GM13976 (cell line): ENCODE data around the gene SLC4A8.

Experiments
- DNase-seq: peaks from one replicate; pipeline ENCODE4 v3.0.0; 2012; ENCODE audit warnings: low spot score
- in situ Hi-C: fragments of 300-500 bp; cut with MboI; formaldehyde crosslinking; loops from one replicate; pipeline ENCODE4 v1.12.0; 2022; ENCODE audit warnings: low sequenced_read_pairs, mixed read lengths, inconsistent platforms; ENCODE audit not compliant: unreplicated experiment
- TF ChIP-seq, protein P1 (sequence below): IDR thresholded peaks from 2 replicates; pipeline ENCODE4 v1.5.1; 2012; ENCODE audit warnings: borderline replicate concordance, mild to moderate bottlenecking; ENCODE audit not compliant: insufficient read depth; ENCODE audit errors: extremely low read depth, missing control alignments, control extremely low read depth

SLC4A8 gene

DNA sequence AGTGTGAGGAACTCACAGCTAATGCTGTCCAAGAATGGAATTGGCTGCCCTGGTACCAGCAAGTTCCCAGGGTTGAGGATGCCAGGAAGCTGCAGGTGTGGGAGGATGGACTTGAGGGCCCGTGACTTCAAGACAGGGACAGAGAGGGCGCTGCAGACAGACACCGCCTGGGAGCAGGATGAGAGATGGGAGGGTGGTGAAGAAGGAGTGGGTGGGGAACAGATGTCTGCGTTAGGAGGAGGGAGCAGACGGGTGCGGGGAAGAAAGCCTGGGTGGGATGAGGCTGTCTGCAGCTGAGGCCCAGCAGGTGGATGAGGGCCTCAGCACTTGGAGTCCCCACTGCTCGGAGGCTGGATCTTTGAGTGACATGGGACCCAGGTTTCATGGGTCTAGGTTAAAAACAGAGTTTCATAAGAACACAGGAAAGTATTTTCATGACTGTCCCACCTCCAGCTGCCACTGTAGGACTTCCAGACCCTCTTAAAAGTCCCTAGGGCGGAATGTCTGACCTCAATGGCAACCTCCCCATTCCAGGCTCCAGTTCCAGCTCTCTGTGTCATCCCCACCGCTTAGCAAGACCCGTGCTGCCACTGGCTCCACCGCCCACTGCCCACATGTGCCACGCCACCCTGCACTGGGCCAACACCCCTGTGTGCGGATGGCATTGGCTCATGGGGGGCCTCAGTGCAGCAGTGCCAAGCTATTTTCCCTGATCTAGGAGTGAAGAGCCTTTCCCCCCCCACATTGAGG lies 96.1 kb downstream of the SLC4A8 start:
- in situ Hi-C loops = loop anchor here (10.0 kb wide), 1 partner anchor 96 kb away; the partner anchor contains the start of gene SLC4A8
- DNase-seq = no peak
- TF ChIP-seq, protein P1, sequence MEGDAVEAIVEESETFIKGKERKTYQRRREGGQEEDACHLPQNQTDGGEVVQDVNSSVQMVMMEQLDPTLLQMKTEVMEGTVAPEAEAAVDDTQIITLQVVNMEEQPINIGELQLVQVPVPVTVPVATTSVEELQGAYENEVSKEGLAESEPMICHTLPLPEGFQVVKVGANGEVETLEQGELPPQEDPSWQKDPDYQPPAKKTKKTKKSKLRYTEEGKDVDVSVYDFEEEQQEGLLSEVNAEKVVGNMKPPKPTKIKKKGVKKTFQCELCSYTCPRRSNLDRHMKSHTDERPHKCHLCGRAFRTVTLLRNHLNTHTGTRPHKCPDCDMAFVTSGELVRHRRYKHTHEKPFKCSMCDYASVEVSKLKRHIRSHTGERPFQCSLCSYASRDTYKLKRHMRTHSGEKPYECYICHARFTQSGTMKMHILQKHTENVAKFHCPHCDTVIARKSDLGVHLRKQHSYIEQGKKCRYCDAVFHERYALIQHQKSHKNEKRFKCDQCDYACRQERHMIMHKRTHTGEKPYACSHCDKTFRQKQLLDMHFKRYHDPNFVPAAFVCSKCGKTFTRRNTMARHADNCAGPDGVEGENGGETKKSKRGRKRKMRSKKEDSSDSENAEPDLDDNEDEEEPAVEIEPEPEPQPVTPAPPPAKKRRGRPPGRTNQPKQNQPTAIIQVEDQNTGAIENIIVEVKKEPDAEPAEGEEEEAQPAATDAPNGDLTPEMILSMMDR = no peak

DNA sequence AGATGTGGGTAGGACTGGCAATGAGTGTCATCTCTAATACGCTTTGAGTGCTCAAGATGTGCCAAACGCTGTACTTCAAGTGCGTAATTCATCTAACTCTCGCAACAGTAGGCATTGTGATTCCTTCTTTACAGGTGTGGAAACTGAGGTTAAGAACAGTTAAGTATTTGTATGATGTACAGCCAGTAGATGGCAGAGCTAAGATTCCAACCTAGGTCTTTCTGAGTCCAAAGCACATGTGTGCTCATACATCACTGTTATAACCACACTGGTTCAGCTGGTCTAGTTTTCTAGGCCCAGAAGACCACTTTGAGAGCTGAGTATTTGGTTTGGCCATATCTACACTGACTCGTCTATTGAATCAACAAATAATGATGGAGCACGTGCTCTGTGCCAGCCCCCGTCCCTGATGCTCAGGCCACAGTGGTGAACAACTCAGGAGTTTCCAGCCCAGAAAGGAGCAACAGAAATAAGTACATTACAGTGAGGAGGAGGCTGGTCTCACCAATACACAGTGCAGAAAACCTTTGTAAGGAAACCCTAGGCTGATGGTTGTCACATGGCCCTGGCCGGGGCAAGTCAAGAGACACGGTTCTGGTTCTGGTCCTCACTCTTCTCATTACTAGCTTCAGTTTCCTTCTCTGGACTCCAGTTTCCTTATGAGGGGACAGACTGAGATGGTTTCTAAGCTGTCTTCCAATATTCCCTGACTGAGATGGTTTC lies 97.1 kb downstream of the SLC4A8 start:
- TF ChIP-seq, protein P1 = no peak
- in situ Hi-C loops = loop anchor here (10.0 kb wide), 1 partner anchor 97 kb away; the partner anchor contains the start of gene SLC4A8

DNA sequence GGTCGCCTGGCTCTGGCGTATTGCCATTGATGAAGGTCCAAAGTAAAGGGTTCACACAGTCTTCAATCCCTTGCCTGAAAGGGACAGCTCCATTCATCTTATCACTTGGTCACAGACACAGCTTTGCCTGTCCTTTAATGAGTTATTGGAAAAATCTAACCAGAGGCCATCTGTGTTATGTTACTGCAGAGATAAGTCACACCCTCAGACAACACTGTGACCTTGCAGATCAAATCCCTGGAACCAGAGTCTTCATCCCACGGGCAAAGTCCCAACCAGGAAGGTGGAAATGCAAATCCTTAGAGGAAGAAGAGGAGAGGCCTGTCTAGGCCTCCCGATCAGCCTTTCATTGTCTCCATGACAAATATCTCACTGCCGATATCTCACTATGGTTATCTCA lies 98.1 kb downstream of the SLC4A8 start:
- in situ Hi-C loops = loop anchor here (10.0 kb wide), 1 partner anchor 98 kb away; the partner anchor contains the start of gene SLC4A8
- DNase-seq = no peak
- TF ChIP-seq, protein P1 = no peak

More for the DNA sequence above, 97.1 kb downstream of the SLC4A8 start:
- no peak for DNase-seq

DNA sequence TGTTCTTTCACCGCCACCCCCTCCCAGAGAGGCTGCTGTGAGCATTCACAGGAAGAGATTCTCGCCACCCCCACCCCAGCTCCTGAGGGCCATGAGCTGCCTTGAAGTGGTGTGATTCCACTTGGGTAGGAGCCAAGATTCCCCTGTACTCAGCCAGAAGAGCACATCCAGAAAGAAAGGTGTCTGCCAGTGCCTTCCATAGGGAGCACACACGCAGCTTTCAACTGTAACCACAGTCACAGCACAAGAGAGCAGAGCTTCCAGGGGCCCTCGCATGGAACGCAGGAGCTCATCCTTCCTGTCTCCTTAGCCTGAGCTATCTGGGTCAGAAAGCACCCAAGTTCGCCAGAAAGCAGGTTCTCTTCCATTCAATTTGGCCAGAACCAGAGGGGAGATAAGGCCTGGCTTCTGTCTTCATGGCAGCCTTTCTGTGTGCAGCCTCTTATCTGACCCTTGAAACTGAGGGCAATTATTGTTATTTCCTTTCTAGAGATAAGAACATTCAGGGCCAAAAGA lies 99.8 kb downstream of the SLC4A8 start:
- in situ Hi-C loops = loop anchor here (10.0 kb wide), 1 partner anchor 100 kb away; the partner anchor contains the start of gene SLC4A8
- TF ChIP-seq, protein P1 = no peak
- DNase-seq = no peak

DNA sequence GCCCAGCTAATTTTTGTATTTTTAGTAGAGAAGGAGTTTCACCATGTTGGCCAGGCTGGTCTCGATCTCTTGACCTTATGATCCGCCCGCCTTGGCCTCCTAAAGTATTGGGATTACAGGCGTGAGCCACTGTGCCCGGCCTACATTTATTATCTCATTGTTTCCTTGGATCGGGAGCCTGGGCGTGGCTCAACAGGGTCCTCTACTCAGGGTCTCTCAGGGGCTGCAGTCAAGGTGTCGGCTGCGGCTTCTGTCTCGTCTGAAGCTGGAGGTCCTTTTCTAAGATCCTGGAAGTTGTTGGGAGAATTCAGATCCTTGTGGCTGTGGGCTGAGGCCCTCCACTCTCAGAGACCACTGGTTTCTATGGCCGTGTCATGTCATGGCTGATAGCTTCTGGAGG lies 100.9 kb downstream of the SLC4A8 start:
- DNase-seq = no peak
- in situ Hi-C loops = loop anchor here (10.0 kb wide), 1 partner anchor 101 kb away; the partner anchor contains the start of gene SLC4A8
- TF ChIP-seq, protein P1 = no peak

DNA sequence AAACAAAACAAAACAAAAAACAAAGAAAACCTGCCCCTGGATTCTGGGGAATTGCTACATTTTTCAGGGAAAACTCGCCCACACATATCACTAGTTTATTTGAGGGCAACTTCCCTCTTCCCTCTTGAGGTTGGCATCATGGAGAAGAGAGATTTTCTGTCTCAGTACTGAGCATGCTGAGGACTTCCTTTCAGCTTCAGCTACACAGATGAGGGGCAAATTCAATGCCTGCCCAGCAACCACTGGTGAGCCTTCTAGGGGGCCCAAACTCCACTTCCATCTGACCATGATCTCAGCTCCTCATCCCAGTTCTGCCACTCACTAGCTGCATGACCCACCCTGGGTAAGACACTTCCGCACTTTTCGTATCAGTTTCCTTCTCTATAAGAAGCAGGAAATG lies 103.3 kb downstream of the SLC4A8 start:
- DNase-seq = no peak
- in situ Hi-C loops = loop anchor here (10.0 kb wide), 1 partner anchor 103 kb away; the partner anchor contains the start of gene SLC4A8
- TF ChIP-seq, protein P1 = no peak
